ENCODE data around the gene FN3KRP.

- no peak for TF ChIP-seq RFX5 (IDR thresholded peaks at IDR 0.05; ENCODE audit: low read length)
- no peak for TF ChIP-seq CTCF (IDR thresholded peaks at IDR 0.05)
- TF ChIP-seq USF1 (IDR thresholded peaks at IDR 0.05; ENCODE audit: borderline replicate concordance, low read depth): no peak
- TF ChIP-seq NFIC (IDR thresholded peaks at IDR 0.05; ENCODE audit: borderline replicate concordance): no peak
- TF ChIP-seq USF2 (IDR thresholded peaks at IDR 0.05; ENCODE audit: borderline replicate concordance, low read depth, low read length): no peak
- TF ChIP-seq SMC3 (IDR thresholded peaks at IDR 0.05; ENCODE audit: low read depth, low read length): no peak
- TF ChIP-seq POLR2AphosphoS5 (IDR thresholded peaks at IDR 0.05; ENCODE audit: low read depth, low read length): no peak
- TF ChIP-seq RAD21 (IDR thresholded peaks at IDR 0.05; ENCODE audit: low read length): no peak
- TF ChIP-seq RXRA (IDR thresholded peaks at IDR 0.05; ENCODE audit: borderline replicate concordance, low read depth): no peak
These were observed 21.9 kb upstream of the FN3KRP start for GRCh38 chr17:82694647-82695046.

Measured in SK-N-SH (cell line).